Measurements from ENCODE around the gene CELA1.

DNA sequence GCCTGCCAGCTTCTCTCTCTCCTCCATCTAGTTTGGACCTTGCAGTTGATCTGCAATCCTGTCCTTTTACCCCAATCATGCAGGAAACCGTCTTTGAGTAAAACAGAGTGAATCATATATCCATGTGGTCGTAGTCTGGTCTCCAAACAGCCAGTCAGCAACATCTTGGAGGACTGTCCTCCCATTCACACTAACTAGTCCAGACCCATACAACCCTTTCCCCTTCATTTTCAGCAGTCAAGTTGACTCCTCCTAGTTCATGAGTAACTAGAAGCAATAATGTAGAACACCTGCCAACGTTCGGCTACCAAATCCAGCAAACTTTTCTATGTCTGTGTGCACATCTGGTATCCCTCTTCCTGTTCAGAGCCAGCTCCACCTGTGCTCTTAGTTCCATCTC is 11.7 kb downstream of the CELA1 start:
- TF ChIP-seq, protein P1, sequence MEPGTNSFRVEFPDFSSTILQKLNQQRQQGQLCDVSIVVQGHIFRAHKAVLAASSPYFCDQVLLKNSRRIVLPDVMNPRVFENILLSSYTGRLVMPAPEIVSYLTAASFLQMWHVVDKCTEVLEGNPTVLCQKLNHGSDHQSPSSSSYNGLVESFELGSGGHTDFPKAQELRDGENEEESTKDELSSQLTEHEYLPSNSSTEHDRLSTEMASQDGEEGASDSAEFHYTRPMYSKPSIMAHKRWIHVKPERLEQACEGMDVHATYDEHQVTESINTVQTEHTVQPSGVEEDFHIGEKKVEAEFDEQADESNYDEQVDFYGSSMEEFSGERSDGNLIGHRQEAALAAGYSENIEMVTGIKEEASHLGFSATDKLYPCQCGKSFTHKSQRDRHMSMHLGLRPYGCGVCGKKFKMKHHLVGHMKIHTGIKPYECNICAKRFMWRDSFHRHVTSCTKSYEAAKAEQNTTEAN (CRISPR knock-in tag; conservative IDR thresholded peaks at IDR 0.05) = no peak
- no peak for TF ChIP-seq ZNF274 (CRISPR knock-in tag; IDR thresholded peaks at IDR 0.05)
- TF ChIP-seq NCOR1 (IDR thresholded peaks at IDR 0.05; ENCODE audit: borderline replicate concordance, low read length) = no peak
- TF ChIP-seq, protein P2, sequence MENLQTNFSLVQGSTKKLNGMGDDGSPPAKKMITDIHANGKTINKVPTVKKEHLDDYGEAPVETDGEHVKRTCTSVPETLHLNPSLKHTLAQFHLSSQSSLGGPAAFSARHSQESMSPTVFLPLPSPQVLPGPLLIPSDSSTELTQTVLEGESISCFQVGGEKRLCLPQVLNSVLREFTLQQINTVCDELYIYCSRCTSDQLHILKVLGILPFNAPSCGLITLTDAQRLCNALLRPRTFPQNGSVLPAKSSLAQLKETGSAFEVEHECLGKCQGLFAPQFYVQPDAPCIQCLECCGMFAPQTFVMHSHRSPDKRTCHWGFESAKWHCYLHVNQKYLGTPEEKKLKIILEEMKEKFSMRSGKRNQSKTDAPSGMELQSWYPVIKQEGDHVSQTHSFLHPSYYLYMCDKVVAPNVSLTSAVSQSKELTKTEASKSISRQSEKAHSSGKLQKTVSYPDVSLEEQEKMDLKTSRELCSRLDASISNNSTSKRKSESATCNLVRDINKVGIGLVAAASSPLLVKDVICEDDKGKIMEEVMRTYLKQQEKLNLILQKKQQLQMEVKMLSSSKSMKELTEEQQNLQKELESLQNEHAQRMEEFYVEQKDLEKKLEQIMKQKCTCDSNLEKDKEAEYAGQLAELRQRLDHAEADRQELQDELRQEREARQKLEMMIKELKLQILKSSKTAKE (CRISPR knock-in tag; IDR thresholded peaks at IDR 0.05; ENCODE audit: borderline replicate concordance) = no peak
- TF ChIP-seq, protein P3, sequence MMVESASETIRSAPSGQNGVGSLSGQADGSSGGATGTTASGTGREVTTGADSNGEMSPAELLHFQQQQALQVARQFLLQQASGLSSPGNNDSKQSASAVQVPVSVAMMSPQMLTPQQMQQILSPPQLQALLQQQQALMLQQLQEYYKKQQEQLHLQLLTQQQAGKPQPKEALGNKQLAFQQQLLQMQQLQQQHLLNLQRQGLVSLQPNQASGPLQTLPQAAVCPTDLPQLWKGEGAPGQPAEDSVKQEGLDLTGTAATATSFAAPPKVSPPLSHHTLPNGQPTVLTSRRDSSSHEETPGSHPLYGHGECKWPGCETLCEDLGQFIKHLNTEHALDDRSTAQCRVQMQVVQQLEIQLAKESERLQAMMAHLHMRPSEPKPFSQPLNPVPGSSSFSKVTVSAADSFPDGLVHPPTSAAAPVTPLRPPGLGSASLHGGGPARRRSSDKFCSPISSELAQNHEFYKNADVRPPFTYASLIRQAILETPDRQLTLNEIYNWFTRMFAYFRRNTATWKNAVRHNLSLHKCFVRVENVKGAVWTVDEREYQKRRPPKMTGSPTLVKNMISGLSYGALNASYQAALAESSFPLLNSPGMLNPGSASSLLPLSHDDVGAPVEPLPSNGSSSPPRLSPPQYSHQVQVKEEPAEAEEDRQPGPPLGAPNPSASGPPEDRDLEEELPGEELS (CRISPR knock-in tag; IDR thresholded peaks at IDR 0.05) = no peak
- TF ChIP-seq NCOA1 (CRISPR knock-in tag; IDR thresholded peaks at IDR 0.05) = no peak
- TF ChIP-seq, protein P4, sequence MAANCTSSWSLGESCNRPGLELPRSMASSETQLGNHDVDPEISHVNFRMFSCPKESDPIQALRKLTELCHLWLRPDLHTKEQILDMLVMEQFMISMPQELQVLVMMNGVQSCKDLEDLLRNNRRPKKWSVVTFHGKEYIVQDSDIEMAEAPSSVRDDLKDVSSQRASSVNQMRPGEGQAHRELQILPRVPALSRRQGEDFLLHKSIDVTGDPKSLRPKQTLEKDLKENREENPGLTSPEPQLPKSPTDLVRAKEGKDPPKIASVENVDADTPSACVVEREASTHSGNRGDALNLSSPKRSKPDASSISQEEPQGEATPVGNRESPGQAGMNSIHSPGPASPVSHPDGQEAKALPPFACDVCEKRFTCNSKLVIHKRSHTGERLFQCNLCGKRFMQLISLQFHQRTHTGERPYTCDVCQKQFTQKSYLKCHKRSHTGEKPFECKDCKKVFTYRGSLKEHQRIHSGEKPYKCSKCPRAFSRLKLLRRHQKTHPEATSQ (CRISPR knock-in tag; IDR thresholded peaks at IDR 0.05; ENCODE audit: borderline replicate concordance) = no peak
- no peak for TF ChIP-seq ZNF24 (IDR thresholded peaks at IDR 0.05)
- TF ChIP-seq, protein P5, sequence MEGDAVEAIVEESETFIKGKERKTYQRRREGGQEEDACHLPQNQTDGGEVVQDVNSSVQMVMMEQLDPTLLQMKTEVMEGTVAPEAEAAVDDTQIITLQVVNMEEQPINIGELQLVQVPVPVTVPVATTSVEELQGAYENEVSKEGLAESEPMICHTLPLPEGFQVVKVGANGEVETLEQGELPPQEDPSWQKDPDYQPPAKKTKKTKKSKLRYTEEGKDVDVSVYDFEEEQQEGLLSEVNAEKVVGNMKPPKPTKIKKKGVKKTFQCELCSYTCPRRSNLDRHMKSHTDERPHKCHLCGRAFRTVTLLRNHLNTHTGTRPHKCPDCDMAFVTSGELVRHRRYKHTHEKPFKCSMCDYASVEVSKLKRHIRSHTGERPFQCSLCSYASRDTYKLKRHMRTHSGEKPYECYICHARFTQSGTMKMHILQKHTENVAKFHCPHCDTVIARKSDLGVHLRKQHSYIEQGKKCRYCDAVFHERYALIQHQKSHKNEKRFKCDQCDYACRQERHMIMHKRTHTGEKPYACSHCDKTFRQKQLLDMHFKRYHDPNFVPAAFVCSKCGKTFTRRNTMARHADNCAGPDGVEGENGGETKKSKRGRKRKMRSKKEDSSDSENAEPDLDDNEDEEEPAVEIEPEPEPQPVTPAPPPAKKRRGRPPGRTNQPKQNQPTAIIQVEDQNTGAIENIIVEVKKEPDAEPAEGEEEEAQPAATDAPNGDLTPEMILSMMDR (CRISPR knock-in tag; IDR thresholded peaks at IDR 0.05) = no peak
- TF ChIP-seq POLR2AphosphoS2 (IDR thresholded peaks at IDR 0.05; ENCODE audit: low read depth, low read length) = no peak
- TF ChIP-seq YY1 (IDR thresholded peaks at IDR 0.05; ENCODE audit: insufficient read depth, insufficient replicate concordance, low read depth, low read length) = no peak
- TF ChIP-seq POLR2AphosphoS5 (IDR thresholded peaks at IDR 0.05; ENCODE audit: low read depth, low read length) = no peak

All from HepG2 (cell line).